SK-N-SH treated with all-trans-retinoic acid at 6 μM for 48 hours (cell line): ENCODE measurements around the gene SPRY1.

ENCODE experiments used
- ARNTL ChIP-seq: fragments of 450-650 bp; formaldehyde crosslinking; IDR thresholded peaks from 2 replicates; pipeline ENCODE4 v1.5.0; 2020; ENCODE audit warnings: low read depth, mild to moderate bottlenecking, moderate library complexity, borderline replicate concordance
- CSDC2 ChIP-seq: fragments of 250-450 bp; sonication (Bioruptor Pico); IDR thresholded peaks from 2 replicates; pipeline ENCODE4 v1.5.0; 2020; ENCODE audit warnings: mild to moderate bottlenecking, moderate library complexity
- PPARA ChIP-seq: fragments of 250-450 bp; sonication (Bioruptor Pico); IDR thresholded peaks from 2 replicates; pipeline ENCODE4 v1.5.0; 2020; ENCODE audit warnings: mild to moderate bottlenecking, borderline replicate concordance
- RARB ChIP-seq: fragments of 250-450 bp; sonication (Bioruptor Pico); IDR thresholded peaks from 2 replicates; pipeline ENCODE4 v1.8.0; 2021; ENCODE audit warnings: mild to moderate bottlenecking, moderate library complexity
- SNAI2 ChIP-seq: fragments of 250-450 bp; sonication (Bioruptor Pico); IDR thresholded peaks from 2 replicates; pipeline ENCODE4 v1.5.0; 2020; ENCODE audit warnings: mild to moderate bottlenecking, moderate library complexity
- TCF4 ChIP-seq: fragments of 250-450 bp; sonication (Bioruptor Pico); IDR thresholded peaks from 2 replicates; pipeline ENCODE4 v1.8.0; 2021; ENCODE audit warnings: mild to moderate bottlenecking, moderate library complexity, borderline replicate concordance
- TOX ChIP-seq: fragments of 250-450 bp; sonication (Bioruptor Pico); IDR thresholded peaks from 2 replicates; pipeline ENCODE4 v1.8.0; 2021; ENCODE audit warnings: mild to moderate bottlenecking, moderate library complexity, borderline replicate concordance
- TSHZ2 ChIP-seq: fragments of 250-450 bp; sonication (Bioruptor Pico); IDR thresholded peaks from 2 replicates; pipeline ENCODE4 v1.5.0; 2020; ENCODE audit warnings: mild to moderate bottlenecking, moderate library complexity
- ZC3H10 ChIP-seq: fragments of 250-450 bp; sonication (Bioruptor Pico); IDR thresholded peaks from 2 replicates; pipeline ENCODE4 v1.5.1; 2021; ENCODE audit warnings: mild to moderate bottlenecking, moderate library complexity
- ZFP3 ChIP-seq: fragments of 250-450 bp; sonication (Bioruptor Pico); IDR thresholded peaks from 2 replicates; pipeline ENCODE4 v1.5.0; 2020; ENCODE audit warnings: mild to moderate bottlenecking, moderate library complexity
- ZNF70 ChIP-seq: fragments of 450-650 bp; formaldehyde crosslinking; IDR thresholded peaks from 2 replicates; pipeline ENCODE4 v1.5.0; 2020; ENCODE audit warnings: mild to moderate bottlenecking, moderate library complexity
- TF ChIP-seq, protein P1 (sequence below): fragments of 250-450 bp; sonication (Bioruptor Pico); IDR thresholded peaks from 2 replicates; pipeline ENCODE4 v1.8.0; 2020; ENCODE audit warnings: mild to moderate bottlenecking, moderate library complexity, borderline replicate concordance
- TF ChIP-seq, protein P2 (sequence below): fragments of 250-450 bp; sonication (Bioruptor Pico); IDR thresholded peaks from 2 replicates; pipeline ENCODE4 v1.5.1; 2021; ENCODE audit warnings: mild to moderate bottlenecking, moderate library complexity
- TF ChIP-seq, protein P3 (sequence below): fragments of 250-450 bp; sonication (Bioruptor Pico); IDR thresholded peaks from 2 replicates; pipeline ENCODE4 v1.5.1; 2020; ENCODE audit warnings: low read depth, mild to moderate bottlenecking, moderate library complexity

DNA sequence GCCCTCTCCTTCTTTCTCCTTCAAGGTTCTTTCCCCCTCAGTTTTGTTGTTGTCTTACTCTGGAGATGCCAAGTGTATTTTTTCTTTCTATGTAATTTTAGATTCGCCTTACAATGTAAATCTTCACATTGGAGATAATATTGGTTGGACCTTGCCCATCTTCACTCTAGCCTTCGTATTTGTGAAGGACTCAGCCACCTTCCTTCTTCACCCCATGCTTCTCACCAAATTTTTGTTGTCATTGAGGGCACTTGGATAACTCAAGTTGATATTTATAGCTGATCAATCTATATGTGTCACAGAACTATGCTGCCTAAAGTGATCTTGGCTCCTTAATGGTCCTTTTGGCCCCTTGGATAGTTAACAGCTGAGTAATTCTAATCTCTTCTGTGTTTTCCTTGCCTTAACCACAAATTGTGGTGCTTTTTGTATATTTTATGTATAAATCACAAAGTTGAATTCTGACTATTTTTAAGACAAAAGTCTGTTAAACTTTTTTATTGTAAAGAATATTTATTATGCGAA lies 6.5 kb downstream of the SPRY1 start:
- TF ChIP-seq, protein P1, sequence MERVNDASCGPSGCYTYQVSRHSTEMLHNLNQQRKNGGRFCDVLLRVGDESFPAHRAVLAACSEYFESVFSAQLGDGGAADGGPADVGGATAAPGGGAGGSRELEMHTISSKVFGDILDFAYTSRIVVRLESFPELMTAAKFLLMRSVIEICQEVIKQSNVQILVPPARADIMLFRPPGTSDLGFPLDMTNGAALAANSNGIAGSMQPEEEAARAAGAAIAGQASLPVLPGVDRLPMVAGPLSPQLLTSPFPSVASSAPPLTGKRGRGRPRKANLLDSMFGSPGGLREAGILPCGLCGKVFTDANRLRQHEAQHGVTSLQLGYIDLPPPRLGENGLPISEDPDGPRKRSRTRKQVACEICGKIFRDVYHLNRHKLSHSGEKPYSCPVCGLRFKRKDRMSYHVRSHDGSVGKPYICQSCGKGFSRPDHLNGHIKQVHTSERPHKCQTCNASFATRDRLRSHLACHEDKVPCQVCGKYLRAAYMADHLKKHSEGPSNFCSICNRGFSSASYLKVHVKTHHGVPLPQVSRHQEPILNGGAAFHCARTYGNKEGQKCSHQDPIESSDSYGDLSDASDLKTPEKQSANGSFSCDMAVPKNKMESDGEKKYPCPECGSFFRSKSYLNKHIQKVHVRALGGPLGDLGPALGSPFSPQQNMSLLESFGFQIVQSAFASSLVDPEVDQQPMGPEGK (CRISPR knock-in tag), result no peak
- TF ChIP-seq, protein P2, sequence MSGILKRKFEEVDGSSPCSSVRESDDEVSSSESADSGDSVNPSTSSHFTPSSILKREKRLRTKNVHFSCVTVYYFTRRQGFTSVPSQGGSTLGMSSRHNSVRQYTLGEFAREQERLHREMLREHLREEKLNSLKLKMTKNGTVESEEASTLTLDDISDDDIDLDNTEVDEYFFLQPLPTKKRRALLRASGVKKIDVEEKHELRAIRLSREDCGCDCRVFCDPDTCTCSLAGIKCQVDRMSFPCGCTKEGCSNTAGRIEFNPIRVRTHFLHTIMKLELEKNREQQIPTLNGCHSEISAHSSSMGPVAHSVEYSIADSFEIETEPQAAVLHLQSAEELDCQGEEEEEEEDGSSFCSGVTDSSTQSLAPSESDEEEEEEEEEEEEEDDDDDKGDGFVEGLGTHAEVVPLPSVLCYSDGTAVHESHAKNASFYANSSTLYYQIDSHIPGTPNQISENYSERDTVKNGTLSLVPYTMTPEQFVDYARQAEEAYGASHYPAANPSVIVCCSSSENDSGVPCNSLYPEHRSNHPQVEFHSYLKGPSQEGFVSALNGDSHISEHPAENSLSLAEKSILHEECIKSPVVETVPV (CRISPR knock-in tag), result no peak
- TF ChIP-seq CSDC2 (CRISPR knock-in tag) (no peak), RARB (CRISPR knock-in tag) (no peak), ZC3H10 (CRISPR knock-in tag) (no peak), ARNTL (CRISPR knock-in tag) (no peak), TSHZ2 (CRISPR knock-in tag) (no peak), TOX (CRISPR knock-in tag) (no peak), ZFP3 (CRISPR knock-in tag) (no peak), ZNF70 (CRISPR knock-in tag) (no peak), SNAI2 (CRISPR knock-in tag) (no peak), PPARA (CRISPR knock-in tag) (no peak), TCF4 (no peak)
- TF ChIP-seq, protein P3, sequence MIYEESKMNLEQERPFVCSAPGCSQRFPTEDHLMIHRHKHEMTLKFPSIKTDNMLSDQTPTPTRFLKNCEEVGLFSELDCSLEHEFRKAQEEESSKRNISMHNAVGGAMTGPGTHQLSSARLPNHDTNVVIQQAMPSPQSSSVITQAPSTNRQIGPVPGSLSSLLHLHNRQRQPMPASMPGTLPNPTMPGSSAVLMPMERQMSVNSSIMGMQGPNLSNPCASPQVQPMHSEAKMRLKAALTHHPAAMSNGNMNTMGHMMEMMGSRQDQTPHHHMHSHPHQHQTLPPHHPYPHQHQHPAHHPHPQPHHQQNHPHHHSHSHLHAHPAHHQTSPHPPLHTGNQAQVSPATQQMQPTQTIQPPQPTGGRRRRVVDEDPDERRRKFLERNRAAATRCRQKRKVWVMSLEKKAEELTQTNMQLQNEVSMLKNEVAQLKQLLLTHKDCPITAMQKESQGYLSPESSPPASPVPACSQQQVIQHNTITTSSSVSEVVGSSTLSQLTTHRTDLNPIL (CRISPR knock-in tag), result no peak
